SK-N-SH treated with all-trans-retinoic acid at 6 μM for 48 hours (cell line): Measurements from ENCODE around the gene SDC1.

Source experiments
- ATAC-seq: fragments of 200-7000 bp; cut with Tn5 transposase; 3 replicates; pipeline ENCODE4 v1.9.1; 2020; ENCODE audit warnings: mild to moderate bottlenecking, moderate library complexity
- CSDC2 ChIP-seq: fragments of 250-450 bp; sonication (Bioruptor Pico); IDR thresholded peaks from 2 replicates; pipeline ENCODE4 v1.5.0; 2020; ENCODE audit warnings: mild to moderate bottlenecking, moderate library complexity
- ESRRG ChIP-seq: fragments of 250-450 bp; sonication (Bioruptor Pico); IDR thresholded peaks from 2 replicates; pipeline ENCODE4 v1.6.1; 2021; ENCODE audit warnings: mild to moderate bottlenecking
- GLIS3 ChIP-seq: fragments of 250-450 bp; sonication (Bioruptor Pico); IDR thresholded peaks from 2 replicates; pipeline ENCODE4 v1.5.0; 2020; ENCODE audit warnings: mild to moderate bottlenecking, moderate library complexity
- ISL1 ChIP-seq: fragments of 250-450 bp; sonication (Bioruptor Pico); IDR thresholded peaks from 2 replicates; pipeline ENCODE4 v2.1.2; 2022; ENCODE audit warnings: mild to moderate bottlenecking, moderate library complexity
- OSR1 ChIP-seq: fragments of 250-450 bp; sonication (Bioruptor Pico); IDR thresholded peaks from 2 replicates; pipeline ENCODE4 v1.8.0; 2022; ENCODE audit warnings: moderate library complexity, mild to moderate bottlenecking, inconsistent platforms
- RARB ChIP-seq: fragments of 250-450 bp; sonication (Bioruptor Pico); IDR thresholded peaks from 2 replicates; pipeline ENCODE4 v1.8.0; 2021; ENCODE audit warnings: mild to moderate bottlenecking, moderate library complexity
- SNAI2 ChIP-seq: fragments of 250-450 bp; sonication (Bioruptor Pico); IDR thresholded peaks from 2 replicates; pipeline ENCODE4 v1.5.0; 2020; ENCODE audit warnings: mild to moderate bottlenecking, moderate library complexity
- TCF4 ChIP-seq: fragments of 250-450 bp; sonication (Bioruptor Pico); IDR thresholded peaks from 2 replicates; pipeline ENCODE4 v1.8.0; 2021; ENCODE audit warnings: mild to moderate bottlenecking, moderate library complexity, borderline replicate concordance
- TOX ChIP-seq: fragments of 250-450 bp; sonication (Bioruptor Pico); IDR thresholded peaks from 2 replicates; pipeline ENCODE4 v1.8.0; 2021; ENCODE audit warnings: mild to moderate bottlenecking, moderate library complexity, borderline replicate concordance
- ZC3H10 ChIP-seq: fragments of 250-450 bp; sonication (Bioruptor Pico); IDR thresholded peaks from 2 replicates; pipeline ENCODE4 v1.5.1; 2021; ENCODE audit warnings: mild to moderate bottlenecking, moderate library complexity
- ZFP3 ChIP-seq: fragments of 250-450 bp; sonication (Bioruptor Pico); IDR thresholded peaks from 2 replicates; pipeline ENCODE4 v1.5.0; 2020; ENCODE audit warnings: mild to moderate bottlenecking, moderate library complexity
- ZFP30 ChIP-seq: fragments of 450-650 bp; formaldehyde crosslinking; IDR thresholded peaks from 2 replicates; pipeline ENCODE4 v1.5.0; 2022; ENCODE audit warnings: mild to moderate bottlenecking, moderate library complexity
- ZNF565 ChIP-seq: fragments of 450-650 bp; formaldehyde crosslinking; conservative IDR thresholded peaks from 2 replicates; pipeline ENCODE4 v1.5.0; 2020; ENCODE audit warnings: low read depth, mild to moderate bottlenecking, moderate library complexity
- ZNF70 ChIP-seq: fragments of 450-650 bp; formaldehyde crosslinking; IDR thresholded peaks from 2 replicates; pipeline ENCODE4 v1.5.0; 2020; ENCODE audit warnings: mild to moderate bottlenecking, moderate library complexity
- ZNF8 ChIP-seq: fragments of 450-650 bp; formaldehyde crosslinking; IDR thresholded peaks from 2 replicates; pipeline ENCODE4 v1.5.0; 2020; ENCODE audit warnings: mild to moderate bottlenecking, moderate library complexity
- TF ChIP-seq, protein P1 (sequence below): fragments of 250-450 bp; sonication (Bioruptor Pico); IDR thresholded peaks from 2 replicates; pipeline ENCODE4 v1.5.0; 2020; ENCODE audit warnings: mild to moderate bottlenecking, moderate library complexity
- TF ChIP-seq, protein P2 (sequence below): fragments of 250-450 bp; sonication (Bioruptor Pico); IDR thresholded peaks from 2 replicates; pipeline ENCODE4 v1.5.1; 2021; ENCODE audit warnings: mild to moderate bottlenecking, moderate library complexity
- TF ChIP-seq, protein P3 (sequence below): fragments of 250-450 bp; sonication (Bioruptor Pico); IDR thresholded peaks from 2 replicates; pipeline ENCODE4 v1.8.0; 2020; ENCODE audit warnings: mild to moderate bottlenecking, moderate library complexity, borderline replicate concordance

The SDC1 gene

DNA sequence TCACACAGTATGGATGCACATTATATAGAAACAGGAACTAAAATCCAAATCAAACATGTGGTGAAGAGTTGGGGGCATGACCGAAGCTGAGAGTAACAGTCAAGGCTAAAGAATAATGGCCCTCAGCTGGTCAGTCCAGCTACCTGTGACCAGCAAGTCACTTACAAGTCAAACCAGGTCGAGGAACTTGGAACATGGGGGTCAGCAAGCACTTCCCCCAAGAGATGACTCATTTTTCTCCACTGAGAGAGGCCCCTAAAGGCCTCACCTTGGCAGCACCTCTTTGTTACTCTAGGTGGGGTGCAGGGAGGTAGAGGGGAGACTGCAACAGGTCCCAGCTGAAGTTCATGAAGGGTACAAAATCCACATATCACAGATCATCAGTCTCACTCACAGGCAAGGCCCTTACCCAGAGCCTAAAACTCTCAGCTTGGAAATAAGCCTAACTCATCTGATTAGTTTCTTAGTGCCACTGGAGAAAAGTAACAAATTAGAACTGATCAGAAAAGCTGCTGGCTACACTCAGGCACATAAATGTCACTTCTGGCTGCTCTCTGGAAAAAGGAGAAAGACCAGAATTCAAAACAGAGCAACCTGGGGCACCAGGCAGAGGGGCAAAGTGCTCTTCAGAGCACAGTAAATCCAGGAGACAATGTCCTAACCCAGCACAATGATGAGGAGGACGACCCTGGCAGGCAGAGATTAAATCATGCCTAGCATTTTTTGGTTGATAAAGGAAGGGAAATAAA, 4.0 kb downstream of the SDC1 start:
- no peak; the same call in 2 of the 3 replicates for ATAC-seq
- TF ChIP-seq ZNF565 (CRISPR knock-in tag) (no peak), ZC3H10 (CRISPR knock-in tag) (no peak), ZFP30 (CRISPR knock-in tag) (no peak), ISL1 (CRISPR knock-in tag) (peak; percentile 55; the same call in 1 of the 2 replicates), RARB (CRISPR knock-in tag) (no peak), OSR1 (CRISPR knock-in tag) (no peak)
- TF ChIP-seq, protein P1, sequence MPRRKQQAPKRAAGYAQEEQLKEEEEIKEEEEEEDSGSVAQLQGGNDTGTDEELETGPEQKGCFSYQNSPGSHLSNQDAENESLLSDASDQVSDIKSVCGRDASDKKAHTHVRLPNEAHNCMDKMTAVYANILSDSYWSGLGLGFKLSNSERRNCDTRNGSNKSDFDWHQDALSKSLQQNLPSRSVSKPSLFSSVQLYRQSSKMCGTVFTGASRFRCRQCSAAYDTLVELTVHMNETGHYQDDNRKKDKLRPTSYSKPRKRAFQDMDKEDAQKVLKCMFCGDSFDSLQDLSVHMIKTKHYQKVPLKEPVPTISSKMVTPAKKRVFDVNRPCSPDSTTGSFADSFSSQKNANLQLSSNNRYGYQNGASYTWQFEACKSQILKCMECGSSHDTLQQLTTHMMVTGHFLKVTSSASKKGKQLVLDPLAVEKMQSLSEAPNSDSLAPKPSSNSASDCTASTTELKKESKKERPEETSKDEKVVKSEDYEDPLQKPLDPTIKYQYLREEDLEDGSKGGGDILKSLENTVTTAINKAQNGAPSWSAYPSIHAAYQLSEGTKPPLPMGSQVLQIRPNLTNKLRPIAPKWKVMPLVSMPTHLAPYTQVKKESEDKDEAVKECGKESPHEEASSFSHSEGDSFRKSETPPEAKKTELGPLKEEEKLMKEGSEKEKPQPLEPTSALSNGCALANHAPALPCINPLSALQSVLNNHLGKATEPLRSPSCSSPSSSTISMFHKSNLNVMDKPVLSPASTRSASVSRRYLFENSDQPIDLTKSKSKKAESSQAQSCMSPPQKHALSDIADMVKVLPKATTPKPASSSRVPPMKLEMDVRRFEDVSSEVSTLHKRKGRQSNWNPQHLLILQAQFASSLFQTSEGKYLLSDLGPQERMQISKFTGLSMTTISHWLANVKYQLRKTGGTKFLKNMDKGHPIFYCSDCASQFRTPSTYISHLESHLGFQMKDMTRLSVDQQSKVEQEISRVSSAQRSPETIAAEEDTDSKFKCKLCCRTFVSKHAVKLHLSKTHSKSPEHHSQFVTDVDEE, result 0 out of 2 replicates have a peak, but pooled peaks have one; percentile 42

DNA sequence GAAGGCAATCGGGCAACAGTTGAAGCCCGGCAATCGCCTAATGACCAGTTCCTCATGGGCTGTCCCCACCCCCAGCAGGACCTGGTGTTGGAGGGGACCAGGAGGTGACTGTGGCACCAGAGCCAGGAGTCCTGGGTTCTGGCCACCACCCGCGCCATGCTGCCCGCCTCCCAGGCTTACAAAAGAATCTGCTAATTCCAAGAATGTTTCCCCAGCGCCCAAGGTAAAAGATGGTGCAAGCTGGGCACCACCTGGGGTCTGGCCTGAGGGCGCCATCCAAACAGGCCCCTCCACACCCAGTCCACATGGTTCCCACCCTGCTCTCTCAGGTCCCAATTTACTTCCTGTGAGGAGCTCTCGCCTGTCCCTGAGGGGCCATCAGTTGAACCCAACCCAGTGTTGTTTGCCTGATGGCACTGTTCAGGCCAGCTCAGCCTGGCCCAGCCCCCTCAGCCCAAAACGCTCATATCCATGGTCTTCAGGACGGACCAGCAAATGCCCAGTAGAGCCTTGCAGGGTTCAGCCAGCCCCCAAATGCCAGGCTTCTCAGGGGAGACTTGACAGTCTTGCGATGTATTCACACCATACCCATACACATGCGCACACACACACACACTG, 5.1 kb downstream of the SDC1 start:
- TF ChIP-seq TOX (no peak), ZFP3 (CRISPR knock-in tag) (no peak), ZNF8 (CRISPR knock-in tag) (no peak), ZNF70 (no peak), GLIS3 (CRISPR knock-in tag) (no peak), SNAI2 (CRISPR knock-in tag) (no peak), ZFP30 (CRISPR knock-in tag) (no peak), ISL1 (CRISPR knock-in tag) (no peak), ZC3H10 (CRISPR knock-in tag) (no peak), ESRRG (CRISPR knock-in tag) (no peak), OSR1 (CRISPR knock-in tag) (no peak)
- TF ChIP-seq, protein P2, sequence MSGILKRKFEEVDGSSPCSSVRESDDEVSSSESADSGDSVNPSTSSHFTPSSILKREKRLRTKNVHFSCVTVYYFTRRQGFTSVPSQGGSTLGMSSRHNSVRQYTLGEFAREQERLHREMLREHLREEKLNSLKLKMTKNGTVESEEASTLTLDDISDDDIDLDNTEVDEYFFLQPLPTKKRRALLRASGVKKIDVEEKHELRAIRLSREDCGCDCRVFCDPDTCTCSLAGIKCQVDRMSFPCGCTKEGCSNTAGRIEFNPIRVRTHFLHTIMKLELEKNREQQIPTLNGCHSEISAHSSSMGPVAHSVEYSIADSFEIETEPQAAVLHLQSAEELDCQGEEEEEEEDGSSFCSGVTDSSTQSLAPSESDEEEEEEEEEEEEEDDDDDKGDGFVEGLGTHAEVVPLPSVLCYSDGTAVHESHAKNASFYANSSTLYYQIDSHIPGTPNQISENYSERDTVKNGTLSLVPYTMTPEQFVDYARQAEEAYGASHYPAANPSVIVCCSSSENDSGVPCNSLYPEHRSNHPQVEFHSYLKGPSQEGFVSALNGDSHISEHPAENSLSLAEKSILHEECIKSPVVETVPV, result no peak
- TF ChIP-seq, protein P1, result no peak
- no peak for ATAC-seq

DNA sequence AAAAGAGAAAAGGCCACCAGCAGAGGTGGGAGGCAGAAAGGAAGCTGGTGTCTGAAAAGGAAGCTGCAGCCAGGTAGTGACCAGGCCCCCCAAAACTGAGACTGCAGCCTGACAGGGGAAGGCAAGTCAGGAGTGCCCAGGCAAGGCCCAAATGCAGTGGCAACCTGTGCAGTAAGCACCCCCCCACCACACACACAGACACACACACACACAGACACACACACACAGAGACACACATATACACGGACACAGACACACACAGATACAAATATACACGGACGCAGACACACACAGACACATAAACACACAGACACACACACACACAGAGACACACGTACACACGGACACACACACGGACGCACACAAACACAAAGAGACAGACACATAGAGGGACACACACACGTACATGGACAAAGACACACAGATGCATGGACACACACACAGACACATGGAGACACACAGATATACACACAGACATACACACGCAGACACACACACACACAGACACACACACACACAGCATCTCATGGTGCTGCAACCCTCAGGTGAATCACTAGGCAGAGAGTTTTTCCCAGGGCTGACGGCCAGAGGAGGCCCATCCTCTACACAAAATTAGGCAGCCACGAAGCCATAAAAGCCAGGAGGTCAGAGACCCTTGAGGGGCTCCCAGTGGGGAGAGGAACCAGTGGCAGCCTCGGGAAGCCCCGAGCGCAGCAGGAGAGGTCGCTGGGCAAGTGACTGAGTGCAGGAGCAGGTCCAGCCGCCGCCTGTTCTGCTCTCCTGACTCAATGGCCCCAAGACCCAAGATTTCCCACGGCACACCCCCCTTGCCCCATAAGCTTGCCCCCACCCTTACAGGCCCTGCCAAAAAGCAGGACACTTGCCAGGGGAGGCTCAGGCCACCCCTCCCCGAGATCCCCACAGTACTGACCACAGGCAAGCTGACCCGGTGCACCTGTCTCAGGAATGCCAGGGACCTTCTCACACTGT, 6.3 kb downstream of the SDC1 start:
- TF ChIP-seq CSDC2 (no peak), OSR1 (CRISPR knock-in tag) (no peak), GLIS3 (CRISPR knock-in tag) (no peak), ESRRG (CRISPR knock-in tag) (no peak), TCF4 (no peak), SNAI2 (CRISPR knock-in tag) (no peak), RARB (CRISPR knock-in tag) (no peak)
- TF ChIP-seq, protein P3, sequence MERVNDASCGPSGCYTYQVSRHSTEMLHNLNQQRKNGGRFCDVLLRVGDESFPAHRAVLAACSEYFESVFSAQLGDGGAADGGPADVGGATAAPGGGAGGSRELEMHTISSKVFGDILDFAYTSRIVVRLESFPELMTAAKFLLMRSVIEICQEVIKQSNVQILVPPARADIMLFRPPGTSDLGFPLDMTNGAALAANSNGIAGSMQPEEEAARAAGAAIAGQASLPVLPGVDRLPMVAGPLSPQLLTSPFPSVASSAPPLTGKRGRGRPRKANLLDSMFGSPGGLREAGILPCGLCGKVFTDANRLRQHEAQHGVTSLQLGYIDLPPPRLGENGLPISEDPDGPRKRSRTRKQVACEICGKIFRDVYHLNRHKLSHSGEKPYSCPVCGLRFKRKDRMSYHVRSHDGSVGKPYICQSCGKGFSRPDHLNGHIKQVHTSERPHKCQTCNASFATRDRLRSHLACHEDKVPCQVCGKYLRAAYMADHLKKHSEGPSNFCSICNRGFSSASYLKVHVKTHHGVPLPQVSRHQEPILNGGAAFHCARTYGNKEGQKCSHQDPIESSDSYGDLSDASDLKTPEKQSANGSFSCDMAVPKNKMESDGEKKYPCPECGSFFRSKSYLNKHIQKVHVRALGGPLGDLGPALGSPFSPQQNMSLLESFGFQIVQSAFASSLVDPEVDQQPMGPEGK (CRISPR knock-in tag), result no peak
- TF ChIP-seq, protein P2, result no peak
- no peak for ATAC-seq
